K562 (cell line): ENCODE measurements around the gene ZNF276. TPM values are rescaled to one million over a fixed set of nuclear protein-coding genes. Genes with fewer than 3 reads are reported as not detected.

ENCODE experiments used
- BCL6 ChIP-seq: fragments of 250-450 bp; sonication (Bioruptor Pico); IDR thresholded peaks from 2 replicates; pipeline ENCODE4 v1.4.0; 2020
- E2F3 ChIP-seq: fragments of 250-450 bp; sonication (Bioruptor Pico); IDR thresholded peaks from 2 replicates; pipeline ENCODE4 v1.4.0; 2020; ENCODE audit warnings: mild to moderate bottlenecking
- EGR1 ChIP-seq: fragments of 450-650 bp; conservative IDR thresholded peaks from 2 replicates; pipeline ENCODE4 v1.6.1; 2017; ENCODE audit warnings: mild to moderate bottlenecking
- HDAC3 ChIP-seq: fragments of 450-650 bp; IDR thresholded peaks from 2 replicates; pipeline ENCODE4 v1.6.1; 2018; ENCODE audit warnings: borderline replicate concordance, mild to moderate bottlenecking, moderate library complexity; ENCODE audit not compliant: partially characterized antibody
- JUN ChIP-seq, 2 experiments: sonication (generic) in 1 of 2; formaldehyde crosslinking in 1 of 2; IDR thresholded peaks; 2 replicates each; pipeline versions ENCODE4 v1.6.1 to v1.8.0; 2012 to 2022; ENCODE audit warnings: borderline replicate concordance in 2 of 2, mild to moderate bottlenecking in 2 of 2, improper control_type of control experiment in 1 of 2, low read depth in 1 of 2, low read length in 1 of 2, missing genetic modification reagents in 1 of 2
- POLR2A ChIP-seq: fragments of 450-650 bp; conservative IDR thresholded peaks from 2 replicates; pipeline ENCODE4 v1.6.1; 2016
- POLR2B ChIP-seq: fragments of 450-650 bp; IDR thresholded peaks from 2 replicates; pipeline ENCODE4 v1.6.1; 2018; ENCODE audit warnings: low read depth; ENCODE audit not compliant: partially characterized antibody
- PPARD ChIP-seq: fragments of 250-450 bp; sonication (Bioruptor Pico); IDR thresholded peaks from 2 replicates; pipeline ENCODE4 v1.8.0; 2022; ENCODE audit warnings: inconsistent platforms, mild to moderate bottlenecking, moderate library complexity
- RBM15 ChIP-seq: fragments of 200-400 bp; formaldehyde crosslinking; IDR thresholded peaks from 2 replicates; pipeline ENCODE4 v1.6.1; 2018; ENCODE audit warnings: mild to moderate bottlenecking, low read length, moderate library complexity; ENCODE audit not compliant: insufficient read depth
- RNF2 ChIP-seq: sonication (generic); IDR thresholded peaks from 2 replicates; pipeline ENCODE4 v1.6.1; 2016
- RUNX1 ChIP-seq: sonication (generic); IDR thresholded peaks from 2 replicates; pipeline ENCODE4 v1.6.1; 2016; ENCODE audit warnings: antibody characterized with exemption, low read depth
- ZNF695 ChIP-seq: fragments of 450-650 bp; formaldehyde crosslinking; IDR thresholded peaks from 2 replicates; pipeline ENCODE4 v1.4.0; 2020; ENCODE audit warnings: mild to moderate bottlenecking, moderate library complexity
- ZNF785 ChIP-seq: fragments of 250-450 bp; sonication (Bioruptor Pico); IDR thresholded peaks from 2 replicates; pipeline ENCODE4 v1.4.0; 2020; ENCODE audit warnings: mild to moderate bottlenecking
- polyA plus RNA-seq, 8 experiments: library from polyadenylated mRNA; depleted of rRNA in 4 of 8; stranded (reverse) in 5 of 8; unstranded in 3 of 8; fragments of >200 nt; fragmentation: Nextera tagmentation in 2 of 8; fragmentation: Illumina TruSeq in 1 of 8; extraction: Ambion mirVana in 2 of 8; extraction: Trizol in 1 of 8; gene quantifications; 2 replicates each; pipeline versions ENCODE4 v1.2.1 to v1.2.3, GENCODE V29; 2011 to 2014; ENCODE audit warnings: inconsistent platforms in 1 of 8, missing spikeins in 1 of 8
- total RNA-seq, 7 experiments: library from RNA; depleted of rRNA in 6 of 7; stranded (reverse); fragments of >200 nt in 6 of 7; fragmentation: Illumina TruSeq in 2 of 7; extraction: Trizol in 2 of 7; gene quantifications; 2 replicates each; pipeline versions ENCODE4 v1.2.1 to v1.2.3, GENCODE V29; 2011 to 2021; ENCODE audit warnings: low replicate concordance in 1 of 7
- TF ChIP-seq, protein P1 (sequence below), 3 experiments: fragments of 200-800 bp in 1 of 3; sonication (Bioruptor generic) in 1 of 3; sonication (generic) in 1 of 3; formaldehyde crosslinking in 1 of 3; IDR thresholded peaks; 2 replicates each; pipeline versions ENCODE4 v1.6.1 to v1.8.0; 2016 to 2022; ENCODE audit warnings: mild to moderate bottlenecking in 2 of 3, missing compliant biosample characterization in 2 of 3, missing genetic modification characterization in 2 of 3, missing genetic modification reagents in 1 of 3
- TF ChIP-seq, protein P2 (sequence below): fragments of 250-450 bp; sonication (Bioruptor Pico); IDR thresholded peaks from 2 replicates; pipeline ENCODE4 v1.6.1; 2021; ENCODE audit warnings: mild to moderate bottlenecking
- TF ChIP-seq, protein P3 (sequence below): fragments of 450-650 bp; formaldehyde crosslinking; IDR thresholded peaks from 2 replicates; pipeline ENCODE4 v1.4.0; 2020; ENCODE audit warnings: mild to moderate bottlenecking, moderate library complexity
- TF ChIP-seq, protein P4 (sequence below): sonication (generic); formaldehyde crosslinking; IDR thresholded peaks from 2 replicates; pipeline ENCODE4 v1.8.1; 2022; ENCODE audit warnings: missing genetic modification reagents
- TF ChIP-seq, protein P5 (sequence below): sonication (generic); formaldehyde crosslinking; IDR thresholded peaks from 2 replicates; pipeline ENCODE4 v1.8.1; 2023; ENCODE audit warnings: mild to moderate bottlenecking, missing genetic modification reagents
- TF ChIP-seq, protein P6 (sequence below): fragments of 250-450 bp; sonication (Bioruptor Pico); IDR thresholded peaks from 2 replicates; pipeline ENCODE4 v1.5.0; 2021

ZNF276 gene
- total and polyA plus RNA-seq, 9 of the 15 experiments (the other 6 are each of a cell fraction or from before 2014, with no cell fraction given) = 0.49 to 43.9 (median 15.8) TPM

DNA sequence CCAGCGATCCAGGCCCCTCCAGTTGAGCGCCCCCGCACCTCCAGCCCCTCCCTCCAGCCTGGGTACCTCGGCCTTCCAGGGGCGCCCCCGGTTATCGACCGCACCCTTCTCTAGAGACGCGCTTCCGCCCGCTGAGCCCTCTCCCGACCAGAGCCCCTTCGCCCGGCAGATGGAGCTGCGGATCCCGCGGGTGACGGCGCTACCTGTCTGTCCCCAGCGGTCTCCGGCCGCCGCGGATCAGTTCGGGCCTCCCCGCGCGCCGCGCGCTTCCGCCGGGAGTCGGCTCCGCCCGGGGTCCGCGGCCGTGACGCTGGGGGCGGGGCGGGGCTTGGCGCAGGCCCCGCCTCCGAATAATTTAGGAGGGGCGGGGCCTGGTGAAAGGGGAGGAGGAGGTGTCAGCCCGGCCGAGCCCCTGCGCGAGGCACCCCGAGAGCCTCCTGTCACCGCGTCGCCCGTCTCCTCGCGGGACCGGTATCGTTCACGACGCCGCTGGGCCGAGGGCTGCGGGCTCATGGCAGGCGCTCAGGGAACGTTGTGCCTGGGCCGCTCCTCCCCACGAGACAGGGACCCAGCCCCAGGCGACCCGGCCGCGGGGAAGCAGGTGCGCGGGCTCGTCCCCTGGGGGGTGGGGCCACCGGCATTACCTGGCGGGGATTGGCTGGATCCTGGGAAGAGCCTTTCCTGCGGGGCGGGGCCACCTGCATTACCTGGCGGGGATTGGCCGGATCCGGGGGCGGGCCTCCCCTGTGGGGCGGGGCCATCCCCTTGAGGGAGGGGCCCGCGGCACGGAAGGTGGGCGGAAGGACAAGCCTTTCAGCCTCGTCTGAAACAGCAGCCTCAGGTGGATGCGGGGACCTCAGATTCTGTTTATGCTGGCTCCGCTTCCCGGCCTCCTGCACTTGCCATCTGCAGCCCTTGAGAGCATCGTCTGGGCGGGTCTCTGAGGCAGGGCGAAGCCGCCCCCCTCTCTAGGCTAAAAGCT is 19.6 kb upstream of the ZNF276 start, which contains the start of gene SPATA2L (continued):
- TF ChIP-seq, protein P1, sequence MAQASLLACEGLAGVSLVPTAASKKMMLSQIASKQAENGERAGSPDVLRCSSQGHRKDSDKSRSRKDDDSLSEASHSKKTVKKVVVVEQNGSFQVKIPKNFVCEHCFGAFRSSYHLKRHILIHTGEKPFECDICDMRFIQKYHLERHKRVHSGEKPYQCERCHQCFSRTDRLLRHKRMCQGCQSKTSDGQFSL (CRISPR knock-in tag; IDR thresholded peaks at IDR 0.05) = no peak
- TF ChIP-seq, protein P1 (tag; IDR thresholded peaks at IDR 0.05) = no peak
- TF ChIP-seq BCL6 (CRISPR knock-in tag) (no peak), PPARD (CRISPR knock-in tag) (no peak), ZNF785 (CRISPR knock-in tag) (no peak), POLR2A (peak; percentile 61), RBM15 (no peak), RUNX1 (no peak), RNF2 (no peak), JUN (IDR thresholded peaks at IDR 0.05; ENCODE audit: borderline replicate concordance, low read depth, low read length) (no peak), JUN (CRISPR knock-in tag; IDR thresholded peaks at IDR 0.05; ENCODE audit: borderline replicate concordance) (no peak), HDAC3 (no peak), E2F3 (CRISPR knock-in tag) (no peak), EGR1 (peak; percentile 80), POLR2B (peak; percentile 44), ZNF695 (CRISPR knock-in tag) (no peak)
- TF ChIP-seq, protein P2, sequence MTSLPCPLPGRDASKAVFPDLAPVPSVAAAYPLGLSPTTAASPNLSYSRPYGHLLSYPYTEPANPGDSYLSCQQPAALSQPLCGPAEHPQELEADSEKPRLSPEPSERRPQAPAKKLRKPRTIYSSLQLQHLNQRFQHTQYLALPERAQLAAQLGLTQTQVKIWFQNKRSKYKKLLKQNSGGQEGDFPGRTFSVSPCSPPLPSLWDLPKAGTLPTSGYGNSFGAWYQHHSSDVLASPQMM = no peak
- TF ChIP-seq, protein P3, sequence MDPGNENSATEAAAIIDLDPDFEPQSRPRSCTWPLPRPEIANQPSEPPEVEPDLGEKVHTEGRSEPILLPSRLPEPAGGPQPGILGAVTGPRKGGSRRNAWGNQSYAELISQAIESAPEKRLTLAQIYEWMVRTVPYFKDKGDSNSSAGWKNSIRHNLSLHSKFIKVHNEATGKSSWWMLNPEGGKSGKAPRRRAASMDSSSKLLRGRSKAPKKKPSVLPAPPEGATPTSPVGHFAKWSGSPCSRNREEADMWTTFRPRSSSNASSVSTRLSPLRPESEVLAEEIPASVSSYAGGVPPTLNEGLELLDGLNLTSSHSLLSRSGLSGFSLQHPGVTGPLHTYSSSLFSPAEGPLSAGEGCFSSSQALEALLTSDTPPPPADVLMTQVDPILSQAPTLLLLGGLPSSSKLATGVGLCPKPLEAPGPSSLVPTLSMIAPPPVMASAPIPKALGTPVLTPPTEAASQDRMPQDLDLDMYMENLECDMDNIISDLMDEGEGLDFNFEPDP (CRISPR knock-in tag) = no peak
- TF ChIP-seq, protein P4, sequence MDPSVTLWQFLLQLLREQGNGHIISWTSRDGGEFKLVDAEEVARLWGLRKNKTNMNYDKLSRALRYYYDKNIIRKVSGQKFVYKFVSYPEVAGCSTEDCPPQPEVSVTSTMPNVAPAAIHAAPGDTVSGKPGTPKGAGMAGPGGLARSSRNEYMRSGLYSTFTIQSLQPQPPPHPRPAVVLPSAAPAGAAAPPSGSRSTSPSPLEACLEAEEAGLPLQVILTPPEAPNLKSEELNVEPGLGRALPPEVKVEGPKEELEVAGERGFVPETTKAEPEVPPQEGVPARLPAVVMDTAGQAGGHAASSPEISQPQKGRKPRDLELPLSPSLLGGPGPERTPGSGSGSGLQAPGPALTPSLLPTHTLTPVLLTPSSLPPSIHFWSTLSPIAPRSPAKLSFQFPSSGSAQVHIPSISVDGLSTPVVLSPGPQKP = no peak
- TF ChIP-seq, protein P5, sequence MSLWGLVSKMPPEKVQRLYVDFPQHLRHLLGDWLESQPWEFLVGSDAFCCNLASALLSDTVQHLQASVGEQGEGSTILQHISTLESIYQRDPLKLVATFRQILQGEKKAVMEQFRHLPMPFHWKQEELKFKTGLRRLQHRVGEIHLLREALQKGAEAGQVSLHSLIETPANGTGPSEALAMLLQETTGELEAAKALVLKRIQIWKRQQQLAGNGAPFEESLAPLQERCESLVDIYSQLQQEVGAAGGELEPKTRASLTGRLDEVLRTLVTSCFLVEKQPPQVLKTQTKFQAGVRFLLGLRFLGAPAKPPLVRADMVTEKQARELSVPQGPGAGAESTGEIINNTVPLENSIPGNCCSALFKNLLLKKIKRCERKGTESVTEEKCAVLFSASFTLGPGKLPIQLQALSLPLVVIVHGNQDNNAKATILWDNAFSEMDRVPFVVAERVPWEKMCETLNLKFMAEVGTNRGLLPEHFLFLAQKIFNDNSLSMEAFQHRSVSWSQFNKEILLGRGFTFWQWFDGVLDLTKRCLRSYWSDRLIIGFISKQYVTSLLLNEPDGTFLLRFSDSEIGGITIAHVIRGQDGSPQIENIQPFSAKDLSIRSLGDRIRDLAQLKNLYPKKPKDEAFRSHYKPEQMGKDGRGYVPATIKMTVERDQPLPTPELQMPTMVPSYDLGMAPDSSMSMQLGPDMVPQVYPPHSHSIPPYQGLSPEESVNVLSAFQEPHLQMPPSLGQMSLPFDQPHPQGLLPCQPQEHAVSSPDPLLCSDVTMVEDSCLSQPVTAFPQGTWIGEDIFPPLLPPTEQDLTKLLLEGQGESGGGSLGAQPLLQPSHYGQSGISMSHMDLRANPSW (CRISPR knock-in tag) = no peak
- TF ChIP-seq, protein P6, sequence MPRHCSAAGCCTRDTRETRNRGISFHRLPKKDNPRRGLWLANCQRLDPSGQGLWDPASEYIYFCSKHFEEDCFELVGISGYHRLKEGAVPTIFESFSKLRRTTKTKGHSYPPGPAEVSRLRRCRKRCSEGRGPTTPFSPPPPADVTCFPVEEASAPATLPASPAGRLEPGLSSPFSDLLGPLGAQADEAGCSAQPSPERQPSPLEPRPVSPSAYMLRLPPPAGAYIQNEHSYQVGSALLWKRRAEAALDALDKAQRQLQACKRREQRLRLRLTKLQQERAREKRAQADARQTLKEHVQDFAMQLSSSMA (CRISPR knock-in tag) = no peak
